ENCODE data around the gene ANKRA2.

- TF ChIP-seq, protein P1, sequence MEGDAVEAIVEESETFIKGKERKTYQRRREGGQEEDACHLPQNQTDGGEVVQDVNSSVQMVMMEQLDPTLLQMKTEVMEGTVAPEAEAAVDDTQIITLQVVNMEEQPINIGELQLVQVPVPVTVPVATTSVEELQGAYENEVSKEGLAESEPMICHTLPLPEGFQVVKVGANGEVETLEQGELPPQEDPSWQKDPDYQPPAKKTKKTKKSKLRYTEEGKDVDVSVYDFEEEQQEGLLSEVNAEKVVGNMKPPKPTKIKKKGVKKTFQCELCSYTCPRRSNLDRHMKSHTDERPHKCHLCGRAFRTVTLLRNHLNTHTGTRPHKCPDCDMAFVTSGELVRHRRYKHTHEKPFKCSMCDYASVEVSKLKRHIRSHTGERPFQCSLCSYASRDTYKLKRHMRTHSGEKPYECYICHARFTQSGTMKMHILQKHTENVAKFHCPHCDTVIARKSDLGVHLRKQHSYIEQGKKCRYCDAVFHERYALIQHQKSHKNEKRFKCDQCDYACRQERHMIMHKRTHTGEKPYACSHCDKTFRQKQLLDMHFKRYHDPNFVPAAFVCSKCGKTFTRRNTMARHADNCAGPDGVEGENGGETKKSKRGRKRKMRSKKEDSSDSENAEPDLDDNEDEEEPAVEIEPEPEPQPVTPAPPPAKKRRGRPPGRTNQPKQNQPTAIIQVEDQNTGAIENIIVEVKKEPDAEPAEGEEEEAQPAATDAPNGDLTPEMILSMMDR (IDR thresholded peaks at IDR 0.05 in 2 of 3, conservative IDR thresholded peaks at IDR 0.05 in 1 of 3; ENCODE audit: control insufficient read depth in 2 of 3, extremely low read depth in 1 of 3, insufficient read depth in 1 of 3, low read depth in 3 of 3, low read length in 3 of 3), result no peak
- TF ChIP-seq POLR2AphosphoS5 (IDR thresholded peaks at IDR 0.05; ENCODE audit: low read length), result no peak
- TF ChIP-seq, protein P2, sequence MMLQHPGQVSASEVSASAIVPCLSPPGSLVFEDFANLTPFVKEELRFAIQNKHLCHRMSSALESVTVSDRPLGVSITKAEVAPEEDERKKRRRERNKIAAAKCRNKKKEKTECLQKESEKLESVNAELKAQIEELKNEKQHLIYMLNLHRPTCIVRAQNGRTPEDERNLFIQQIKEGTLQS (IDR thresholded peaks at IDR 0.05; ENCODE audit: borderline replicate concordance, extremely low read depth, low read depth, low read length), result no peak
- no peak for TF ChIP-seq JUND (IDR thresholded peaks at IDR 0.05; ENCODE audit: low read depth, low read length)
- TF ChIP-seq USF2 (IDR thresholded peaks at IDR 0.05; ENCODE audit: borderline replicate concordance, low read depth, low read length), result no peak
- TF ChIP-seq YBX1 (IDR thresholded peaks at IDR 0.05), result no peak
- TF ChIP-seq, protein P3, sequence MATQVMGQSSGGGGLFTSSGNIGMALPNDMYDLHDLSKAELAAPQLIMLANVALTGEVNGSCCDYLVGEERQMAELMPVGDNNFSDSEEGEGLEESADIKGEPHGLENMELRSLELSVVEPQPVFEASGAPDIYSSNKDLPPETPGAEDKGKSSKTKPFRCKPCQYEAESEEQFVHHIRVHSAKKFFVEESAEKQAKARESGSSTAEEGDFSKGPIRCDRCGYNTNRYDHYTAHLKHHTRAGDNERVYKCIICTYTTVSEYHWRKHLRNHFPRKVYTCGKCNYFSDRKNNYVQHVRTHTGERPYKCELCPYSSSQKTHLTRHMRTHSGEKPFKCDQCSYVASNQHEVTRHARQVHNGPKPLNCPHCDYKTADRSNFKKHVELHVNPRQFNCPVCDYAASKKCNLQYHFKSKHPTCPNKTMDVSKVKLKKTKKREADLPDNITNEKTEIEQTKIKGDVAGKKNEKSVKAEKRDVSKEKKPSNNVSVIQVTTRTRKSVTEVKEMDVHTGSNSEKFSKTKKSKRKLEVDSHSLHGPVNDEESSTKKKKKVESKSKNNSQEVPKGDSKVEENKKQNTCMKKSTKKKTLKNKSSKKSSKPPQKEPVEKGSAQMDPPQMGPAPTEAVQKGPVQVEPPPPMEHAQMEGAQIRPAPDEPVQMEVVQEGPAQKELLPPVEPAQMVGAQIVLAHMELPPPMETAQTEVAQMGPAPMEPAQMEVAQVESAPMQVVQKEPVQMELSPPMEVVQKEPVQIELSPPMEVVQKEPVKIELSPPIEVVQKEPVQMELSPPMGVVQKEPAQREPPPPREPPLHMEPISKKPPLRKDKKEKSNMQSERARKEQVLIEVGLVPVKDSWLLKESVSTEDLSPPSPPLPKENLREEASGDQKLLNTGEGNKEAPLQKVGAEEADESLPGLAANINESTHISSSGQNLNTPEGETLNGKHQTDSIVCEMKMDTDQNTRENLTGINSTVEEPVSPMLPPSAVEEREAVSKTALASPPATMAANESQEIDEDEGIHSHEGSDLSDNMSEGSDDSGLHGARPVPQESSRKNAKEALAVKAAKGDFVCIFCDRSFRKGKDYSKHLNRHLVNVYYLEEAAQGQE (IDR thresholded peaks at IDR 0.05; ENCODE audit: low read depth, low read length), result no peak
- no peak for TF ChIP-seq MTA2 (IDR thresholded peaks at IDR 0.05; ENCODE audit: low read depth)
- no peak for TF ChIP-seq E4F1 (IDR thresholded peaks at IDR 0.05; ENCODE audit: borderline replicate concordance, partially characterized antibody)
- no peak for TF ChIP-seq ESRRA (IDR thresholded peaks at IDR 0.05; ENCODE audit: low read length)
- TF ChIP-seq, protein P4, sequence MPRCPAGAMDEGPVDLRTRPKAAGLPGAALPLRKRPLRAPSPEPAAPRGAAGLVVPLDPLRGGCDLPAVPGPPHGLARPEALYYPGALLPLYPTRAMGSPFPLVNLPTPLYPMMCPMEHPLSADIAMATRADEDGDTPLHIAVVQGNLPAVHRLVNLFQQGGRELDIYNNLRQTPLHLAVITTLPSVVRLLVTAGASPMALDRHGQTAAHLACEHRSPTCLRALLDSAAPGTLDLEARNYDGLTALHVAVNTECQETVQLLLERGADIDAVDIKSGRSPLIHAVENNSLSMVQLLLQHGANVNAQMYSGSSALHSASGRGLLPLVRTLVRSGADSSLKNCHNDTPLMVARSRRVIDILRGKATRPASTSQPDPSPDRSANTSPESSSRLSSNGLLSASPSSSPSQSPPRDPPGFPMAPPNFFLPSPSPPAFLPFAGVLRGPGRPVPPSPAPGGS (IDR thresholded peaks at IDR 0.05; ENCODE audit: borderline replicate concordance, insufficient read depth, low read depth, low read length, poor library complexity, severe bottlenecking), result no peak
- no peak for TF ChIP-seq EP300 (IDR thresholded peaks at IDR 0.05; ENCODE audit: borderline replicate concordance in 1 of 2, control insufficient read depth in 1 of 2, low read depth in 2 of 2, low read length in 2 of 2)
- TF ChIP-seq EZH2 (IDR thresholded peaks at IDR 0.05; ENCODE audit: borderline replicate concordance, control insufficient read depth, low read depth, low read length), result no peak
- no peak for TF ChIP-seq ETV6 (conservative IDR thresholded peaks at IDR 0.05 in 1 of 2, IDR thresholded peaks at IDR 0.05 in 1 of 2; ENCODE audit: borderline replicate concordance in 1 of 2, low read depth in 1 of 2)
Observed at GRCh38 chr5:73599380-73599779, 33.9 kb upstream of the ANKRA2 start.
